T-helper 1 cell (primary cell): ENCODE data around the gene TAS2R40.
A peak's percentile ranks its signal among the peaks of the same experiment; 100 is the strongest.
"Not testable (repeated sequence)": the region's sequence is repeated elsewhere in the genome, so short reads cannot be mapped to it uniquely, and the experiment has no call there.

Experiments used
- DNase-seq, 5 donors: peaks; one replicate each; pipeline ENCODE4 v3.0.0-alpha.2; 2012 to 2020

TAS2R40 gene

DNA sequence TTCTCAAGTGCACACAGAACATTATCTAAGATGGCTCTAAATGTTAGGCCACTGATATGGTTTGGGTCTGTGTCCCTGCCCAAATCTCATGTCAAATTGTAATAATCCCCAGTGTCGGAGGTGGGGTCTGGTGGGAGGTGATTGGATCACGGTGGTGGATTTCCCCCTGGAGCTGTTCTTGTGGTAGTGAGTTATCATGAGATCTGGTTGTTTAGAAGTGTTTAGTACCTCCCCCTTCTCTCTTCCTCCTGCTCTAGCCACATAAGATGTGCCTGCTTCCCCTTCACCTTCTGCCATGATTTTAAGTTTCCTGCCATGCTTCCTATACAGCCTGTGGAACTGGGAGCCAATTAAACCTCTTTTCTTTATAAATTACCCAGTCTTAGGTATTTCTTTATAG lies 30.2 kb downstream of the TAS2R40 start:
- peak in 1 of 5 donors; percentile 54 for DNase-seq

DNA sequence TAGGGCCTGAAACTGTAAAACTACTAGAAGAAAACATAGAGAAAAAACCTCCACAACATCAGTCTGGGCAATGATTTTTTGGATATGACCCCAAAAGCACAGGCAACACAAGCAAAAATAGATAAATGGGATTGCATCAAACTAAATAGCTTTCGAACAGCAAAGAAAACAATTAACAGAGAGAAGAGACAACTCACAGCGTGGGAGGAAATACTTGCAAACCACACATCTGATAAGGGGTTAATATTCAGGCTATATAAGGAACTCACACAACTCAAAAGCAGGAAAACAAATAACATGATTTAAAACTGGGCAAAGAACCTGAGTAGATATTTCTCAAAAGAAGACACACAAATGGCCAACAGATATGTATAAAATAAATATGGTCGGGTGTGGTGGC lies 33.7 kb downstream of the TAS2R40 start:
- DNase-seq = no peak

GRCh38 chr7:143256325-143256724 lies 34.5 kb downstream of the TAS2R40 start:
- DNase-seq = no peak

DNA sequence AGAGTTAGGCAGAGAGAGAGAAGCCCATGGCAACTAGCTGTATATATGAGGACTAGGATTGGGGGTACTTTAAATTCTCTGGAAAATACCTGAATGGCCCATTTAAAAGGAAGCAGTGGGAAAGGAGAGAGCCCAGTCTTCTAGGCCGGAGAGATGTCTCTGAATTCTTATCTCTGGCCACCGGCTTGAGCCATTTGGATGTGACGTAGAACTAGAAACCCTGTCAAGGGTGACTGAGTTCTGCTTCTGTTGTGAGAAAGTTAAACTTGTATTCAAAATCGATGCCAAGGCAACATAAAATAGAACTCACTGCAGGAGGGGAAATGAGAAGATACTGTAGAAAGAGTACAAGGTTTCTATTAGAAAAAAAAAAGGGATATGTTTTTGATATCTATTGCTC lies 35.1 kb downstream of the TAS2R40 start:
- DNase-seq = no peak

GRCh38 chr7:143257501-143257900 lies 35.7 kb downstream of the TAS2R40 start:
- DNase-seq = no peak

DNA sequence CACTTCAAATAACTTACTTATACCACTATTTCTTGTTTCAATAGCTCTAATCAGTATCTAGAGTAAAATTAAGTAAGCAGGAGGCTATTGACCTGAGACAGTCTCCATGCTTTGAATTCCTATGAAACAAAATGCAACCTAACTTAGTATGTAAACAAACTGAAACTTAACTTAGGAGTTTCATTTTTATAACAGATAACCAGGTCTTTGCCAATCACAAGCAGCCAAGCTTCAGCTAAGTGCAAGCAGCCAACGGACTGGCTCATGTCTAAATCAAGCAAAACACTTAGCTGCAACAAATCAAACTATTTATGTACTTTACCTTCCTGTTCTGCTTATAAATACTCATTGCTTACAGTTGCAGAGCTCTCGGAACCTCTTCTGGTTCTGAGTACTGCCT lies 37.0 kb downstream of the TAS2R40 start:
- peak in 1 of 5 donors; percentile 80 for DNase-seq

DNA sequence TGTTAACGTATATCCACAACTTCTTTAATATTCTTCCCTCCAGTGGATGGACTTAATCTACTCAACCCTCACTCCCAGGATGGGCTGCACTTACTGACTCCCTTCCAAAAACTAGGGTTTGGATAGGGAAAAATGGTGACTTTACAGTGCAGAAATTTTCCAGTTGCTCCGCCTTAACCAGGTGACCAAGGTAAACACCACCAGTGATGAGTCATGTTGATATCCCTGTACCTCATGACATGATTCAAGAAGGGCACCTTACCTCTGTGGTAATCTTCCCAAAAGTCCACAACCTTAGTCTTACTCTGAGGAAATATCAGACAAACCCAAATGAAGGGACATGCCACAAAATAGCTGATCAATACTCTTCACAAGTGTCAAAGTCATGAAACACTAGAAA lies 37.9 kb downstream of the TAS2R40 start:
- DNase-seq = no peak

GRCh38 chr7:143261901-143262300 lies 40.1 kb downstream of the TAS2R40 start:
- DNase-seq = no peak

GRCh38 chr7:143263266-143264195 lies 41.7 kb downstream of the TAS2R40 start, which contains the start of gene GSTK1:
Gene GSTK1, plus strand, starts transcription at chr7:143263441. Its CDS starts 73 bp downstream, at chr7:143263514.
- DNase-seq = peak; percentile 63 to 91 (median 70)

DNA sequence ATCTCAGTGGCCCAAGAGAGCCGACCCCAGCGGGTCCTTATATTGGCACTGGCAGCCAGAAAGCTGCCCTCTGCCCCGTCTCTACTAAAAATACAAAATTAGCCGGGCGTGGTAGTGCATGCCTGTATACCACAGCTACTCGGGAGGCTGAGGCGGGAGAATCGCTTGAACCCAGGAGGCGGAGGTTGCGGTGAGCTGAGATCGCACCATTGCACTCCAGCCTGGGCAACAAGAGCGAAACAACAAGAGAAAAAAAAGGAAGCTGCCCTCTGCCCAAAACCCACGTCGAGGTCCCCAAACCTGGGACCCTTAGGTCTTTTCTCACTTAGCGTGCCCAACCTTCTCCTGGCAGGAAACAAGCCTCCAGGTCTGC lies 42.3 kb downstream of the TAS2R40 start:
- DNase-seq = not testable (repeated sequence)

- peak in 1 of 5 donors; percentile 44 for DNase-seq
These were observed 43.3 kb downstream of the TAS2R40 start for GRCh38 chr7:143265017-143265693.

DNA sequence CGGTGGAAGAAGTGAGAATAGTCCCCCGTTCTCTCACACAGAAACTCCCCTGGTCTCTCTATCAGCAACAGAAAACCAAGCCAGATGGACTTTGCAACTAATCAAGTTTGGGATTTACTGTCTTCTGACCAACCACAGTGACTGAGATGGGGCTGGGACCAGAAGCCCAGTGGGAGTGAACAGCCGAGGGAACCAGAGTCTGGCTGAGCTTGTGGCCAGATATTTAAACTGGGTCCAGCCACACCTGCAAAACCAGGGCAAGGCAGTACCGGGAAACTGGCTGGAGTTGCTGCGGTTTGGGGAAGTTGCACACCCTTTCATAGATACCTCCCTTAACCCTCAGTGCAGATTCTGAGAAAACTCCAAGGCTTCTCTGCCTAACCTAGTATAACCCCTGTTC lies 47.4 kb downstream of the TAS2R40 start:
- DNase-seq = no peak

GRCh38 chr7:143271240-143271639 lies 49.4 kb downstream of the TAS2R40 start:
- DNase-seq = no peak
